Eye (tissue), 1 donor: ENCODE results near the gene SNAPC4.
"Not testable (repeated sequence)": the region's sequence is repeated elsewhere in the genome, so short reads cannot be mapped to it uniquely, and the experiment has no call there.

Experiments used
- DNase-seq: peaks from one replicate; pipeline ENCODE4 v3.0.0-alpha.2; 2015

SNAPC4 gene

DNA sequence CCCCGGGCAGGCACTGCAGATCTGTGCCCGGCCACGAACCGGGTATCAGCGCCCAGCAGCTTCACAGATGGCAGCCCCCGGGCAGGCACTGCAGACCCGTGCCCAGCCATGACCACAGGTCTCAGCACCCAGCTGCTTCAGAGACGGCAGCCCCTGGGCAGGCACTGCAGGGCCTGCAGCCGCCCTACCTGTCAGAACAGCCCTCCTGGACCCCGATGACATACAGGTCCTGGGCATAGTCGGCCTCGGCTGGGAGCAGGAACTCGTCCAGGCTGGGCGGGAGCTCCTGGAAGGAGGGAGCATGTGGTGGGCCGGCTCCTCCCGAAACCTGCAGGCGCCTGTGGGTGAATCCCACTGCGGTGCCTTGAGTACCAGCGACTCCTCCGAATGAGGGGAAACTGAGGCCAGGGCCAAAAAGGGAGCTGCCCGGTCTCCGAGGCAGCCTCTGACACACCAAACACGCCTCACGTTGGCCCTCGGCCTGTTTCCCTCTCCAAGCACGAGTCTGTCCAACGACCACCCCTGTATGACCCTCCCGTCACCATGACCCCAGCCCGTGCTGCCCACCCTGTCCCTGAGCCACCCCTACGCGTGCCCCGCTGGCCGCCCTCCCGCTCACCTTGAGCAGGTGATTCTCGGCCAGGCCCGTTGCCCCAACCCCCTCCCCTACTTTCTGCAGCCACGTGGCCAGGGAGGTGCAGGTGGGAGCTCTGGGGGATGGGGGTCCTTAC lies 34.0 kb upstream of the SNAPC4 start:
- DNase-seq = no peak

DNA sequence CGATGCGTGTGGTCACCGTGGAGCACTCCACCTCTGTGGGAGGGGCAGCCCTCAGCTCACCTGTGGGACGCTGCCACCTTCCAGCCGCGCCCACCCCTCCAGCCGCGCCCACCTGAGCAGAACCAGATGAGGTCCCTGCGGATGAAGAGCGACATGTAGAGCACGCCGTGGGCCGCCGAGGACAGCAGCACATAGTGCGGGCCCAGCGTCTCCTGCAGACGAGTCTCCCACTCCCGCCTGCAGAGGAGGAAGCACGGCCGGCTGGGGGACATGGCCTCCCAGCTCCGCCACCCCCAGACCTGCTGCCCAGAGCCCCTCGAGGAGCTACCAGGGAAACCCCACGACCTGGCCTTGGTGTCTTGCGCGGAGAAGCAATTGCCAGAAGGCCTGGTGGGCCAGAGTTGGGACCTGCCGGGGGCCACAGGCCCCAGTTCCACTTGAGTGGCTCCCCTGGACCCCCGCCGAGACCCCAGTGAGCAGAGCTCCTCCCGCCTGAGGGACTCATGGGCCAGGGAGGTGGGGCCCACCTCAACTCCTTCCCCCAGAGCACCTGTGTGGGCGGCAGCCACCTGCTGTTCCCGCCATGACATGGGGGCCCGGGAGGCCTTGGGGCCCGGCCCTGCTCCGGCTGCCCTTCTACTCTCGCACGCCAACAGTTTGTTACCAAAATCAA lies 33.2 kb upstream of the SNAPC4 start:
- DNase-seq = no peak

DNA sequence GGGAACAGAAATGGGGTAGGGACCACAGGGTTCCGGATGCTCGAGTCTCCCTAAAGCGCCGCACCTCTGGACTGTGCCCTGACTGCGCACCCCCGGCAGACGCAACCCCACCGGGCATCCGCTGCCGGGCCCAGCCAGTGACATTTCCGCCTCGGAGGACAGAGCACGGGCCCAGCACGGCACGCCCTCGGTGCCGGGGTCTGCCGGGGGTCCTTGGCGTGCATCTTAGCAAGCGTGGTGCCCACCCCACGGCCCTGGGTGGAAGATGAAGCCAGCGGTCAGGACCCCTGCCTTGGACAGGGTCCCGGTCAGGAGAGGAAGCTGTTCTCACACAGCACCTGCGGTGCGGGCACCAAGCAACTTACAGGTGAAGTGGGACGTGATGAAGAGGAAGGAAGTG lies 32.6 kb upstream of the SNAPC4 start:
- DNase-seq = no peak

DNA sequence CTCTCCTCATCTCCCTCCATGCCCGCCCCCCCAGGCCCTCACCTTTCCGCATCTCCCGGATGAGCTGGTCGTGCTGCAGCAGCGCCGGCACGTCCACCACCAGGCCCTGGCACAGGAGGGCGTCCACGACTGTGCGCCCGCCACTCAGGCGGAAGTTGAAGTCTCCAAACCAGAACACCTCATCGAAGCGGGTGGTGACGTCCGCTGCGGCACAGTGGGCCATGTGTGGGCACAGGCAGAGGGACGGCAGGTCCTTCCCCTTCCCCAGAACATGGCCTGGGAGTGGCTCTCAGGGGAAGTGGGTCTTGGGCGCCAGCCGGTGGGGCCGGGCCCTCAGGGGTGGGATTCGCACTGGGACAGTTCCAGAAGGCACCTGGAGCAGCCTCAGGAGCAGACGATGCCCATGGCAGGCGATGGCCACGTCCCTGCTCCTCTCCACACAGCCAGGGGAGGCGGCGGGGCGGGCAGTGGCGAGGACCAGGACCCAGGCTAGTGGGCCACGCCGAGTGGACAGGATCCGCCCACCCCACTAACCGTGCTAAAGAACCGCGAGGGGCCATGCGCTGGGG lies 31.9 kb upstream of the SNAPC4 start:
- DNase-seq = no peak

DNA sequence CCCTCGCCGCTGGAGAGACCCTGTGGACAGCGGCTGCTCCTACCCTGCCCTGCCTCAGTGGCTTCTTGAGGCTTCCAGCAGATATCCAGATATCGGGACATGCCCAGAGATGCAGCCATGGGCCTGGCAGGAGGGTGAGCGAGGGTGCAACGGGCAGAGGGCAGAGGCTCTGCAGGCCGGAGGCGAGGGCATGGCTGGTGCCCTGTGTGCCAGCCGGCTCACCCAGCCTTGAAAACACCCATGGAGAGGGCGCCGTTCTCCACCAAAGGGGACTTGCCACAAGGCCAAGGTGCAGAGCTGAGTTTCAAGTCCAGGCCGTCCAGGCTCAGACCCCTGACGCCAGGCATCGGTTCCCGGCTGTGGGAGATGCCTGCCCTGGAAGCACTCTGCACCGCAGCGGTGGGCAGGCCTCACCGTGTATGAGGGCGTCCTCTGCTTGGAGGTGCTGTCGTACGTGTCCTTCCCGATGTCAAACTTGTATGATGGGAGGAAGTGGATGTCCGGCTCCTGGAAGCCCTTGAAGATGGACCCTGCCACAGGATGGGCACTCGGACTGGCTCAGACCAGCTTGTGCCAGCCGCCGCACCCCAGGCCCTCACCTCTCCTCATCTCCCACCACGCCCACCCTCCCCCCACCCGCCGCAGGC lies 30.7 kb upstream of the SNAPC4 start:
- DNase-seq = no peak

DNA sequence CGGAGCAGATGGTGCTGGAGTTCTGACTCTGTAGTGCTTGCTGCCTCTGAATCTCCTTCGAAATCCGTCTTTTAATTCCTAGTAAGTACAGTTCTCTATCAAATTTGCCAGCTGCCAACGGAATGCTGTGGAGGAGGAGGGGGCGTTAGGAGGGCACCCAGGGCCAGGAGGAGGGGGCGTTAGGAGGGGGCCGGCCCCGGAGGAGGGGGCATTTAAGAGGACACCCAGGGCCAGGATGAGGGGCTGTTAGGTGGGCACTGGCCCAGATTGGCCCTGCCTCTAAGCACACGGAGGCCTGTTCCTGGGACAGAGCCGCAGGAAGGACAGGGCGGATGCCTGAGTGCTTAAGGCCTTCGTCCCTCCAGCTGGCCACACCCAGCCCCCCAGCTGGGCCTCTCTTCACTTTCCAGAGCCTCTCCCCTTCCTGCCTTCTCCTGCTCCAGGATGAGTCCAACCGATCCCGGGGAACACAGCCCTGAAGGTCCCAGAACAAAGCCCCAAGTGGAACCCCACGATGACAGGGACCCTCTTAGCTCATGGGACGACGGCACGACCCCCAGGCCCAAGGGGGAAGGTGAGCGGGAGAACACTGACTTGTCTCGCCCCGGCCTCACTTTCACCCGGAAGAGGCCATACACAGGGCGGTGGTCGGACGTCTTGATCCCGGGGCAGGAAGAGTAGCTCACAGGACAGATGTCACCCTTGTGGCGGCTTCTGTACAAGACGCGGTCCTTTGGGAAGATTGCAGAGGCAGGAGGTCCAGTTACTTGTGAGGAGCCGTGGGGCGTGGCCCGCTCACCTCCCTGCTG lies 29.9 kb upstream of the SNAPC4 start:
- DNase-seq = no peak

DNA sequence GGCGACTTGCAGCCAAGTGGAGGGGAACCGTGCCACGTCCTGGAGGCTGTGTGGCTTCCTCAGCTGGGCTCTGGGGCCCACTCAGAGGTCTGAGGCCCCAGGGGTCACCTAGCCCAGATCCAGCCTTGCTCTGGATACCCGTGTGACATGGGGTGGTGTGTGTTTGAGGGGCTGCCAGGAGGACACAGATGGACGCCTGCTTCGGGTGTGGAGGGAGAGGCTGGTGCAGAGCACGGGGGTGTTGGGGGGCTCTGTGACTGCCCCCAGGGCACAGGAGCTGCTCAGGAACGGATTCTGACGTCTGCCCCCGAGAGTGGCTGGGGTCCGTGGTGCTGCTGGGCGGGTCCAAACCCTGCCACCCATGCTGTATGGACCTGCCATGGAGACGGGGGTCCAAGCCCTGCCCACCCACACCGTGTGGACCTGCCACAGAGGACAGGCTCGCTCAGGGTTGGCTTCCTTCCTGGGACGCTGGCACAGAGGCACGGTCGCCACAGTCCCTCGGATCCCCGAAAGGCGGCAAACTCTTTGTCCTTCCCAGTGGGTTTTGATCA lies 29.2 kb upstream of the SNAPC4 start:
- no peak for DNase-seq

DNA sequence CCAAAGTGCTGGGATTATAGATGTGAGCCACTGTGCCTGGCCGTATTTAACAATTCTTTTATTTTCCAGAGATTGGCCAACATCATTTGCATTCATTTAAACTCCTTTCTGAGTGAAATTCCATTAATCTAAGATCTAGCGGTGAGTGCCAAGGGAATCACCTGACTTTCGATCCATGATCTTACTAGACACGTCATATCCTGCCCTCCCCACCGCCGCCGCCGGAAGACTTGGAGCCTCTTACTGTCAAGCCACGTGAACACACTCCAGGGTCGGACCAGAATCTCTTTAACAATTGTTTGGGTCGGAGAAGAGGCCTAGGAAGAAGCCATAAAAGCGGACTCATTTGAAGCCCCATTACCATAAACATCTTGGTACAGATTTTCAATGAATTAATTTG lies 26.8 kb upstream of the SNAPC4 start:
- DNase-seq = no peak

DNA sequence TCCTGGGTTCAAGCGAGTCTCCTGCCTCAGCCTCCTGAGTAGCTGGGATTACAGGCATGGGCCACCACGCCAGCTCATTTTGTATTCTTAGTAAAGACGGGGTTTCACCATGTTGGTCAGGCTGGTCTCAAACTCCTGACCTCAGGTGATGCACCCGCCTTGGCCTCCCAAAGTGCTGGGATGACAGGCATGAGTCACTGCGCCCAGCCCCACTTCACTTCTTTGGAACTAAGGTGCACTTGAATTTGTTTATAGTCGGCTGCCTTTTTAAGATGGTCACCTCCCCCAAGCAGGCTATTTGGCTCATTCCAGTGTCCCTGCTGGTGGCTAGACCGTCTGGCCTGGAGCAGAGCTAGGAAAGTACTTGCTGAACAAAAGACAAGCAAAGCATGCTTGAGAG lies 25.4 kb upstream of the SNAPC4 start:
- DNase-seq = not testable (repeated sequence)

DNA sequence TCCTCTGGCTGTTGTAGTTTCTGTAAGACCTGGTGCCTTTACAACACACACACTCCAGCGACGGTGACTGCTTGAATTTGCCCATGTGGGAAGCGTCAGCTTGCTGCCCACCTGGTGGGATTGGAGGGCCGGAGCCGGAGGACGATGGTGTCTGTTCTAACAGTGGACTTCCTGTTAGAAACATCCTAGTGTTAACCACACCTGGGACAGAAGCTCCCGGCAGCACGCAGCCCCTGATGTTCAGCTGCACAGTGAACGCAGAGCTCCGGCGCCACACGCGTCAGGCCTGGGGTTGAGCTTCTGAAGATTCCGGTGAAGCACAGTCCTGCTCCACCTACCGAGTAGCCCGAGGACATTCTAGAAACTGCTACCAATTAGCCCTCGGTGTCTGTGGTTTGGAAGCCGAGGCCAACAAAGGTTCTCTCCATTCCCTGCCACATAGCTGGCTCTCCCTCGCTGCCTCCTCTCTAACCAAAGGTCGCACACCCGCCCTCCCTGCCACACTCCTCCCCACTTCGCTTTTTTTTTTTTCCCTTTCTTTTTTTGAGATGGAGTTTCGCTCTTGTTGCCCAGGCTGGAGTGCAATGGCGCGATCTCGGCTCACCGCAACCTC lies 24.9 kb upstream of the SNAPC4 start:
- no peak for DNase-seq

DNA sequence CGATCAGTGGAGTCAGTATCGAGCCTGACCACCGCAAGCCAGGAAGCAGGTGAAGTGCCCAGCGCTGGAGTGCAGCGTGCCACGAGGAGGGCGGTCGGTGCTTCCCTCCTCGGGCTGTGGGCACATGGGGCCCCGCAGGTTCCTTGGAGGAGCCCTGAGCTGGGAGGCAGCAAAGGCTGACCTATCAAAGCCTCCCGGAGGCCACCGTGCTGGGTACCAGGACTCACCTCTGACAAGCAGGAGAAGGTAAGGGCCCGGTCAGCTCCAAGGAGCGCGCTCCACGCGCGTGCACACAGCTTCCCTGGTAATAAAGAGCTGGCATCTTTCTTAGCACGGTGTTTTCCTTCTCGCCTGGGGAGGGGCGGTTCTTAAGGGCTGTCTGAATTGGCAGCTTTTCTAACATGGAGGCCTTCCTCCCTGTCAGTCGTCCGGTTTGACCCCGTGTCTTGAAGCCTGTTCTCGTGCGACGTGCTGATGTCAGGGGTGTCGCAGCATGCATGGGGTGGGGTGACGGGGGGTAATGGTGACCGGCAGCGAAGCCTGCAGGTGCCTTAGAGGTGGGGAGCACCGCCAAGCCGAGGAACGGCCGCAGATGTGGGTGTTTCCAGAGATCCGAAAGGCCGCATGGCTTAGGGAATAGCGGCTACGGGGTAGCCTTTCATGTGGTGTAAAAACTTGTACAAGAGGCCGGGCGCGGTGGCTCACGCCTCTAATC lies 23.6 kb upstream of the SNAPC4 start:
- DNase-seq = no peak

DNA sequence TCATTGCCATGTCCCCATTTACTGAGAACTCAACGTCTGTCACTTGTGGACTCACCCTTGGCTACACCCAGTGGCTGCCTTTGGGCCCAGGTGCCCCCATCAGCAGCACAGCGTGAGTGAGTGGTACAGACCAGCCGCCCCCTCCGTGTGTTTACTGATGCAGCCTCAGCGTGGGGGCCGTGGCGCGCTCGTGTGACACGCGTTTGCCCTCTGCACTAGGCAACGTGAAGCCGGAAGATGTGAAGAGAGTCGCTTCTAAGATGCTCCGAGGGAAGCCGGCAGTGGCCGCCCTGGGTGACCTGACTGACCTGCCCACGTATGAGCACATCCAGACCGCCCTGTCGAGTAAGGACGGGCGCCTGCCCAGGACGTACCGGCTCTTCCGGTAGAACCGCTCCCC lies 22.9 kb upstream of the SNAPC4 start:
- DNase-seq = no peak

DNA sequence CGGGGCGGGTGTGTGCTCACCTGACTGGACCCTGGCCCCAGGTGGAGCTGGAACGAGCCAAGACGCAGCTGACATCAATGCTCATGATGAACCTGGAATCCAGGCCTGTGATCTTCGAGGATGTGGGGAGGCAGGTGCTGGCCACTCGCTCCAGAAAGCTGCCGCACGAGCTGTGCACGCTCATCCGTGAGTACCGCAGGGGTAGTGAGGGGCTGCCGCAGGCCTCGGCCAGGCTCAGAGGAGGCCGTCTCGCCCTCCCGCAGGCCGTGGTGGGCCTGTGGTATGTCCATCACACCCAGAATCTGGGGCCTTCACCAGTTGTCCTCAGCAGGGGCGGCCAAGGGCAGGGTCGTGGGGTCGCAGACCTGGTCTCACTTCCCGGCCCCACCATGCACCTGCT lies 21.8 kb upstream of the SNAPC4 start:
- no peak for DNase-seq

DNA sequence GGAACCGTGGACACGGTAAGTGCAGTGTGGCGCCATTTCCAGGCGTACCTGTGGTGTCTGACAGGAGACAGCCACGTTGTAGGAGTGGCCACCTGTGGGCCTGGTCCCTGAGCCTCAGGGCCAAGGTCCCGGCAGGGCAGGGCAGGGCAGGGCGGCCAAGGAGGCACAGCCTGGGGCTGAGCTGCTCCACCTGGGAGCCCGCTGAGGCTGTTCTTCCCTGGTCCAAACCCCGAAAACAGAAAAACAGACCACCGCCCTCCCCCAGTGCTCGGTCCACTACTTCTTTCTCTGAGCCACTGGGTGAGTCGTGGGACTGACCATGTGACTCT lies 19.1 kb upstream of the SNAPC4 start:
- DNase-seq = no peak

DNA sequence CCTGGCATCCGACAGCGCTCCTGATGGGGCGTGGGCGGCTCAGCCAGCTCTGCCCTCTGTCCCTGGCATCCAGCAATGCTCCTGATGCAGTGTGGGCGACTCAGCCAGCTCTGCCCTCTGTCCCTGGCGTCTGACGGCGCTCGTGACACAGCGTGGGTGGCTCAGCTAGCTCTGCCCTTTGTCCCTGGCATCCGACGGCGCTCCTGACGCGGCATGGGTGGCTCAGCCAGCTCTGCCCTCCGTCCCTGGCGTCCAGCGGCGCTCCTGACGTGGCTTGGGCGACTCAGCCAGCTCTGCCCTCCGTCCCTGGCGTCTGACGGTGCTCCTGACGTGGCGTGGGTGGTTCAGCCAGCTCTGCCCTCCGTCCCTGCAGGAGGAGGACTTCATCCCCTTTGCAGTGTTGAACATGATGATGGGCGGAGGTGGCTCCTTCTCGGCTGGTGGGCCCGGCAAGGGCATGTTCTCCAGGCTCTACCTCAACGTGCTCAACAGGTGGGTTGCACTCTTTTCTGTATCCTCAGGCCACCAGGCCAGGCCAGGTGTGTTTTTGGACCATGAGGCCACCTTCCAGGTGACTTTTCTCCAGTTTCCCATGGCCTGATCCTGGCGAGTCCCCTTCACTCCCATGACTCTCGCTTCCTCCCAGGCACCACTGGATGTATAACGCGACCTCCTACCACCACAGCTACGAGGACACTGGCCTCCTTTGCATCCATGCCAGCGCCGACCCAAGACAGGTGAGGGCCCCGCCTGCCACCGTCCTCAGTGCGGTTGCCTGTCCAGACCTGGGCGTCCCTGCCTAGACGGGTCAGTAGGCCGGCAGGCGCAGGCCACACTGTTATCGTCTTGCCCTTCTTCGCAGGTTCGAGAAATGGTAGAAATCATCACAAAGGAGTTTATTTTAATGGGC lies 18.5 kb upstream of the SNAPC4 start:
- DNase-seq = no peak

DNA sequence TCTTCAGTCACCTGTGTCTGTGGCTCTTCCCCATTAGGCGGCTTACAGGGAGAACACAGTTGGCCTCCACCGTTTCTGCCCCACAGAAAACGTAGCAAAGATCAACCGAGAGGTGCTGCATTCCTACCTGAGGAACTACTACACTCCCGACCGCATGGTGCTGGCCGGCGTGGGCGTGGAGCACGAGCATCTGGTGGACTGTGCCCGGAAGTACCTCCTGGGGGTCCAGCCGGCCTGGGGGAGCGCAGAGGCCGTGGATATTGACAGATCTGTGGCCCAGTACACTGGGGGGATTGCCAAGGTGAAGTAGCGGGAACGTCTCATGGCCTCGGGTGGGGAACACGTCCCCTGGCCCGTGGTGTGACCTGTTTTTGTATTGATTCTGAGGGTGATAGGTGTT lies 16.9 kb upstream of the SNAPC4 start:
- no peak for DNase-seq

DNA sequence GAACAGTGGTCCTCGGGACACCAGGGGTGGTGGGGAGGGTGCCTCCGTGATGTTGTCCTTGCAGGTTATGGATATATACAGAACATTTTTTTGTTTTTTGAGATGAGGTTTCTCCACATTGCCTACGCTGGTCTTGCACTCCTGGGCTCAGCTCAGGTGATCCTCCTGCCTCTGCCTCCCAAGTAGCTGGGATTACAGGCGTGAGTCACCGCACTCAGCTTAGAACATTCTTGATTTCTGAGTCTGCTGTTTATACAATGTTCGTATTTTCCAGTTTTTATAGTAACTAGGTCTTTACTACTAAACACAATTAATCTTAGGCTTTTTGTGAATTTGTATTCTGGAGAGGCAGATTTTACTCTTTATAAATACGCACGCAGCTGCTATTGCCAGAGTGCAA lies 16.5 kb upstream of the SNAPC4 start:
- no peak for DNase-seq

DNA sequence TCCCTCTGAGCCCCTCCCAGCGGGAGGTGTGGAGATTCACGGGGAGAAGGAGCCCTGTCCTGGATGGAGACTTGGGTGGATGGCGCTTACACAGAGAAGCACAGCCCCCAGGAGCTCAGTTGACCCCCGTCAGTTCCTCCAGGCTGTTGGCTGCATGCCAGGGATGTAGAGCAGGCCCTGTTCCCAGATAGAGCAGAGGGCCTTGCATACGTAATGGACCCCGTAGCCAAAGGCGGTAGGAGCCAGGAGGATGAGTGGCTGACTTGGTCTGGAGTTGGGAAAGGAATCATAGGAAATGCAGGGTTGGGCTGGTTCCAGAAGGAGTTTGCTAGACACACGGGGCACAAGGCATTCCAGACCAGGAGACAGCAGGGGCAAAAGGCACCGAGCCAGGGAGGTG lies 13.0 kb upstream of the SNAPC4 start:
- no peak for DNase-seq

DNA sequence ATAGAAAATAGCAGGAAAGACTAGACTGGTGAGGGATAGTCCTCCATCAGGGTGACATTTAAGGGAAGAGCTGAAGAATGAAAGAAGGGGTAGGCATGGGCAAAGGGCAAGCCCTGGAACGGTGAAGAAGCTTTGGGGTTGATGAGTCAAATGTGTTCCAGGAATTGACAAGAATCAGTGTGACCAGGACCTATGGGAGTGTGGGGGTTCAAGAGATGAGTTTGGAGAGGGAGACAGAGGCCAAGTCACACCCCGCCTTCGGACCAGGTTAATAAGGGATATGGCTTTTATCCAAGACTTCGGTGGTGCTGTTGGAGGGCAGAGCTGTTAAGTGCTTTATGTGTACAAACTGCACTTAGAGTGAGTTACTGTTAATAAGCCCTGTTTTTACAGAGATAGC lies 11.4 kb upstream of the SNAPC4 start:
- no peak for DNase-seq

DNA sequence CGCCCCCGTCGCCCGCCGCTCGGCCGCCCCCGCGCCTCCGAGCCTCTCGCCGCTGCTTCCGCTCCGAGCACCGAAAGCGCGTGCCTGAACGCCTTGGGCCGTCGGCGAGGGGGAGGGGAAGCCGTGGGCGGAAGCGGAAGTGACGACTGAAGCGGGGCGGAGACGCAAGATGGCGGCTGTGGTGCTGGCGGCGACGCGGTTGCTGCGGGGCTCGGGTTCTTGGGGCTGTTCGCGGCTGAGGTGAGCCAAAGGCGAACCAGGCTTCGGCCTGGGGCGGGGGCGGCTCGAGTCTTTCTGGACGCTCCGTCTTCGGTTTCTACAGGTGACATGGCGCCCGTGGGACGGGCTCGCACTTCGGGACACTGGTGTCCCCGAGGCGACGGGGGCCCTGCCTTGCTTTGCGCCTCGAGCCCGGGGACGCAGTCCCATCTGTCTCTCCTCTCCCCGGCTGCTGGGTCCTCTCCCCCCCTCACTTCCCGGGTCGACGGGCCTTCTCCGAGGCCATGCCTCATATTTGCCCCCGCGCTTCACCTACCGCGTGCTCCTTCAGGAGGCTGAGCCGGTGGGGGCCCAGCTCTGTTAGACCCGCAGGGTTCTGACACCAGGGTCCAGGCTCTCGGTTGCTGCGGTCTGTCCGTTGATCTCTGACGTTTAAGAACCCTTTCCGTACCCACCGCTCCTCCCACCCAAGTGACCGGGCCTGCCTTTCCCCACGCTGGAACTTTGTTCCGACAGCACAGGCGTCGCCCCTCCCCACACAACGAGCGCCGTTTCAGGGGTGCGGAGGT lies 10.7 kb upstream of the SNAPC4 start, which contains the start of the genes ENTR1 and PMPCA:
Gene ENTR1 (minus strand): TSS at position 115 of the 788 bp plus-strand sequence. CDS start 217 bp downstream, outside the sequence.
Gene PMPCA (plus strand): TSS at position 159 of the 788 bp plus-strand sequence. CDS start 11 bp downstream, at position 170.
- peak; percentile 97 for DNase-seq
